ENCODE results near the gene FAM181B. TPM values are rescaled to one million over a fixed set of nuclear protein-coding genes. Genes with fewer than 3 reads are reported as not detected.

FAM181B gene
- total RNA-seq, 4 donors from 2014 or later = 0.07 to 0.11 TPM; not detected in 2

GRCh38 chr11:82765466-82766034, 31.9 kb upstream of the FAM181B start:
- intact Hi-C loops (cut with DNase I; ENCODE audit: low total_unique reads) (no loop called here), in situ Hi-C loops (cut with MboI; ENCODE audit: low sequenced_read_pairs in 4 of 4) (no loop called here)
- no peaks in the 10 kb centered on the region for H3K9me3 ChIP-seq
- no peak for TF ChIP-seq CTCF (IDR thresholded peaks at IDR 0.05 in 4 of 5, conservative IDR thresholded peaks at IDR 0.05 in 1 of 5)
- no peak for TF ChIP-seq POLR2A (IDR thresholded peaks at IDR 0.05)
- H3K4me3 ChIP-seq = no peak overlapping the region
- no peak for ATAC-seq
- no peak for DNase-seq
- no peaks in the 10 kb centered on the region for H3K4me1 ChIP-seq
- H3K27ac ChIP-seq = no peak overlapping the region
- no peaks in the 10 kb centered on the region for H3K36me3 ChIP-seq
- no peaks in the 10 kb centered on the region for H3K27me3 ChIP-seq

GRCh38 chr11:82763167-82763566, 29.5 kb upstream of the FAM181B start:
- Histone ChIP-seq H3K4me3 (no peak overlapping the region), H3K9me3 (no peaks in the 10 kb centered on the region), H3K36me3 (no peaks in the 10 kb centered on the region), H3K27ac (no peak overlapping the region), H3K27me3 (no peaks in the 10 kb centered on the region), H3K4me1 (no peaks in the 10 kb centered on the region)
- TF ChIP-seq POLR2A (IDR thresholded peaks at IDR 0.05) = no peak
- TF ChIP-seq CTCF (IDR thresholded peaks at IDR 0.05 in 4 of 5, conservative IDR thresholded peaks at IDR 0.05 in 1 of 5) = no peak
- no peak for ATAC-seq
- DNase-seq = no peak
- in situ Hi-C loops (cut with MboI; ENCODE audit: low sequenced_read_pairs in 4 of 4) (no loop called here), intact Hi-C loops (cut with DNase I; ENCODE audit: low total_unique reads) (no loop called here)

- no peak overlapping the region for H3K4me3 ChIP-seq
- intact Hi-C loops (cut with DNase I; ENCODE audit: low total_unique reads) = no loop called here
- H3K27ac ChIP-seq = no peak overlapping the region
- no peaks in the 10 kb centered on the region for H3K36me3 ChIP-seq
- H3K9me3 ChIP-seq = no peaks in the 10 kb centered on the region
- in situ Hi-C loops (cut with MboI; ENCODE audit: low sequenced_read_pairs in 4 of 4) = no loop called here
- H3K4me1 ChIP-seq = no peaks in the 10 kb centered on the region
- TF ChIP-seq POLR2A (IDR thresholded peaks at IDR 0.05) (no peak), CTCF (IDR thresholded peaks at IDR 0.05 in 4 of 5, conservative IDR thresholded peaks at IDR 0.05 in 1 of 5) (no peak)
- DNase-seq = no peak
- ATAC-seq = no peak
- H3K27me3 ChIP-seq = no peaks in the 10 kb centered on the region
Measured at GRCh38 chr11:82759649-82760048, 26.0 kb upstream of the FAM181B start.

GRCh38 chr11:82757660-82758357, 24.1 kb upstream of the FAM181B start:
- TF ChIP-seq POLR2A (IDR thresholded peaks at IDR 0.05) = no peak
- TF ChIP-seq CTCF (IDR thresholded peaks at IDR 0.05 in 4 of 5, conservative IDR thresholded peaks at IDR 0.05 in 1 of 5) = no peak
- no peaks in the 10 kb centered on the region for H3K27me3 ChIP-seq
- DNase-seq = no peak
- H3K4me1 ChIP-seq = no peaks in the 10 kb centered on the region
- intact Hi-C loops (cut with DNase I; ENCODE audit: low total_unique reads) = no loop called here
- in situ Hi-C loops (cut with MboI; ENCODE audit: low sequenced_read_pairs in 4 of 4) = no loop called here
- no peak for ATAC-seq
- H3K27ac ChIP-seq = no peak overlapping the region
- H3K9me3 ChIP-seq = no peaks in the 10 kb centered on the region
- H3K36me3 ChIP-seq = no peaks in the 10 kb centered on the region
- no peak overlapping the region for H3K4me3 ChIP-seq

Measured in gastrocnemius medialis (tissue), 4 donors.